ENCODE results near the gene TAAR8.
"Not testable (repeated sequence)": the region's sequence is repeated elsewhere in the genome, so short reads cannot be mapped to it uniquely, and the experiment has no call there.

TAAR8 gene

DNA sequence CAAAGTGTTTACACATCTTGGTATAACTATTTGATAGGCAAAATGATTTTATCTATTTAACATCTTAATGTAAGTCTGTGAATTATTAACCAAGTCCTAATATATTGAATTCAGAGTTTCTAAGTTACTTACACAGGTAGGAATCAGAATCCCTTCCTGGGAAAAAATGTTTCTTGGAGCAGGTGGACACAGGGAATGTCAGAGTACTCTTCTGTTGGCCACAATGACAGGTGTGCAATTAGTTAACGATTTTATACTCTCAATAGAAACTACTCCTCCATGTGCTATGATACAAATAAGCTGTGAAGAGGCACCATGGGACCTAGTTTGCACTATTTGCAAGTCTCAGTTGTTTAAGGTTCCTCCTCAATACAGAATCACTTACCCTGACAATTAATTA is 37.9 kb downstream of the TAAR8 start:
- DNase-seq (ENCODE audit: low read depth) = no peak
- no peak overlapping the region for H3K4me3 ChIP-seq (ENCODE audit: low read depth, low read length)
- TF ChIP-seq POLR2A (IDR thresholded peaks at IDR 0.05; ENCODE audit: extremely low read depth, insufficient read length) = no peak
- TF ChIP-seq, protein P1, sequence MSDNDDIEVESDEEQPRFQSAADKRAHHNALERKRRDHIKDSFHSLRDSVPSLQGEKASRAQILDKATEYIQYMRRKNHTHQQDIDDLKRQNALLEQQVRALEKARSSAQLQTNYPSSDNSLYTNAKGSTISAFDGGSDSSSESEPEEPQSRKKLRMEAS (IDR thresholded peaks at IDR 0.05; ENCODE audit: low read depth, low read length) = no peak
- TF ChIP-seq, protein P2, sequence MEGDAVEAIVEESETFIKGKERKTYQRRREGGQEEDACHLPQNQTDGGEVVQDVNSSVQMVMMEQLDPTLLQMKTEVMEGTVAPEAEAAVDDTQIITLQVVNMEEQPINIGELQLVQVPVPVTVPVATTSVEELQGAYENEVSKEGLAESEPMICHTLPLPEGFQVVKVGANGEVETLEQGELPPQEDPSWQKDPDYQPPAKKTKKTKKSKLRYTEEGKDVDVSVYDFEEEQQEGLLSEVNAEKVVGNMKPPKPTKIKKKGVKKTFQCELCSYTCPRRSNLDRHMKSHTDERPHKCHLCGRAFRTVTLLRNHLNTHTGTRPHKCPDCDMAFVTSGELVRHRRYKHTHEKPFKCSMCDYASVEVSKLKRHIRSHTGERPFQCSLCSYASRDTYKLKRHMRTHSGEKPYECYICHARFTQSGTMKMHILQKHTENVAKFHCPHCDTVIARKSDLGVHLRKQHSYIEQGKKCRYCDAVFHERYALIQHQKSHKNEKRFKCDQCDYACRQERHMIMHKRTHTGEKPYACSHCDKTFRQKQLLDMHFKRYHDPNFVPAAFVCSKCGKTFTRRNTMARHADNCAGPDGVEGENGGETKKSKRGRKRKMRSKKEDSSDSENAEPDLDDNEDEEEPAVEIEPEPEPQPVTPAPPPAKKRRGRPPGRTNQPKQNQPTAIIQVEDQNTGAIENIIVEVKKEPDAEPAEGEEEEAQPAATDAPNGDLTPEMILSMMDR (IDR thresholded peaks at IDR 0.05; ENCODE audit: low read depth, low read length) = no peak
- TF ChIP-seq MYC (IDR thresholded peaks at IDR 0.05; ENCODE audit: low read depth, low read length) = no peak

DNA sequence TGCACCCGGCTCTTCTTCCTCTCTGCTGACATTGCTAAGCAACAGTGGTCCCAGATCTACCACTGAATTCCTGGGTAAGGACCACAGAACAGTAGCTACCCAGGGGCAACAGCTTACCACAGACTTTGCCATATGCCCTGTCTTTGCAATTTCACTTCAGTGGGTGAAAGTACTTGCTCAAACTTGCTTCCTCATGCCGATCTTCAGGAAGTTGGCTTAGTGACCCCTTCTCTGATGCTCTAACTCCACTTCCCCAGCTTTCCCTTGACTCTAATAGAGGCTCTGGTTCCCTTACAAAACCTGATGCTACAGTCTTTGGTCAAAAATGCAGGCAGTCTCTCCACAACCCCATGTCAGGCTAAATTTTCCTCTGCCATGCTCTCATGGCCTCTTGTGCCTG is 40.4 kb downstream of the TAAR8 start:
- no peak overlapping the region for H3K4me3 ChIP-seq (ENCODE audit: low read depth, low read length)
- no peak for TF ChIP-seq MYC (IDR thresholded peaks at IDR 0.05; ENCODE audit: low read depth, low read length)
- peak; percentile 3 for DNase-seq (ENCODE audit: low read depth)

DNA sequence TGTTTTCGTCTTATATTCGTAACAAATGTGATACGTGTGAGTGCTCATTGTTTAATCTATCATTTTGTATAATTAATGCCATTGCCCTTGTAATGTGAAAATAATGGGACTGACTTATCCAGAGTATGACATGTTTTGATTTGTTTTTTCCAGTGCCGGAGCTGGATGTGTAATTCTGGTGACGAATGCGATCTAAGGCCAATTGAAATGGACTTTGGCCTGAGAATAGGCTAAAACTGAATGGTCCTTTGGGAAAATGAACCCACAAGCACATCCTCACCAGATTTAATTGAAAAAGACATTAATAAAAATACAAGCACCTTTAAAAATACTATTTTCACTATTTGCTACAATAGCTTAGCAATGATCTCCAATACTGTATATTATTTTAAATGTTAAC is 43.7 kb downstream of the TAAR8 start:
- TF ChIP-seq POLR2A (IDR thresholded peaks at IDR 0.05; ENCODE audit: extremely low read depth, insufficient read length) (no peak), MYC (IDR thresholded peaks at IDR 0.05; ENCODE audit: low read depth, low read length) (no peak)
- TF ChIP-seq, protein P1 (IDR thresholded peaks at IDR 0.05; ENCODE audit: low read depth, low read length) = no peak
- TF ChIP-seq, protein P2 (IDR thresholded peaks at IDR 0.05; ENCODE audit: low read depth, low read length) = no peak
- H3K4me3 ChIP-seq (ENCODE audit: low read depth, low read length) = no peak overlapping the region
- no peak for DNase-seq (ENCODE audit: low read depth)

DNA sequence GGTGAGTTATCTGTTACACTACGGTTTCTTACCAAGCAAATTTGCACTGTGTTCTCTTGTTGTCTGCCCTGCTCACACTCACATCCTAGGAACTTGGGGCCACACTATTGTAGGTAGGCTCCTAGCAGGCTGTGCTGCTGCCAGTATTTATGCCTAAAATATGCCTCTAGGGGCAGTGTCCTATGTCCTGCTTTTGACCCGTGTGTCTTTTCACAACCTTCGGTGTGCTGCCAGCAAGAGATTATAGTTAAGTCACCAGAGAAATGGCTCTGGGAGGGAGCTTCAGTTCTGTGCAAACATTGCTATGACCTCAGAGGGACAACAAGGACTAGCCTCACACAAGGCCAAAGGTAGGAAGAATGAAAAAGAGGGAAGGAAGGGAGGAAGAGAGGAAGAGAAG is 46.0 kb downstream of the TAAR8 start:
- DNase-seq (ENCODE audit: low read depth) = peak; percentile 27
- H3K4me3 ChIP-seq (ENCODE audit: low read depth, low read length) = no peak overlapping the region
- TF ChIP-seq MYC (IDR thresholded peaks at IDR 0.05; ENCODE audit: low read depth, low read length) = no peak
- TF ChIP-seq, protein P2 (IDR thresholded peaks at IDR 0.05; ENCODE audit: low read depth, low read length) = peak; percentile 44

DNA sequence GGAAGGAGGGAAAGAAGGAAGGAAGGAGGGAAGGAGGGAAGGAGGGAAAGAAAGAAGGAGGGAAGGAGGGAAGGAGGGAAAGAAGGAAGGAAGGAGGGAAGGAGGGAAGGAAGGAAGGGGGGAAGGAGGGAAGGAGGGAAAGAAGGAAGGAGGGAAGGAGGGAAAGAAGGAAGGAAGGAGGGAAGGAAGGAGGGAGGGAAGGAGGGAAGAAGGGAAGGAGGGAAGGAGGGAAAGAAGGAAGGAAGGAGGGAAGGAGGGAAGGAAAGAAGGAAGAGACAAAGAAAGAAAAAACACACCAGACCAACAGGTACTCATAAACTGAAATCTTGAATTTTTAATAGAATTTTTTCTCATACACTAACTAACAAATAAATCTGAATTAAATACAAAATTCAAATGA is 48.4 kb downstream of the TAAR8 start:
- H3K4me3 ChIP-seq (ENCODE audit: low read depth, low read length); DNase-seq (ENCODE audit: low read depth): not testable (repeated sequence)
